Measurements from ENCODE around the gene KISS1R.

- TF ChIP-seq, protein P1, sequence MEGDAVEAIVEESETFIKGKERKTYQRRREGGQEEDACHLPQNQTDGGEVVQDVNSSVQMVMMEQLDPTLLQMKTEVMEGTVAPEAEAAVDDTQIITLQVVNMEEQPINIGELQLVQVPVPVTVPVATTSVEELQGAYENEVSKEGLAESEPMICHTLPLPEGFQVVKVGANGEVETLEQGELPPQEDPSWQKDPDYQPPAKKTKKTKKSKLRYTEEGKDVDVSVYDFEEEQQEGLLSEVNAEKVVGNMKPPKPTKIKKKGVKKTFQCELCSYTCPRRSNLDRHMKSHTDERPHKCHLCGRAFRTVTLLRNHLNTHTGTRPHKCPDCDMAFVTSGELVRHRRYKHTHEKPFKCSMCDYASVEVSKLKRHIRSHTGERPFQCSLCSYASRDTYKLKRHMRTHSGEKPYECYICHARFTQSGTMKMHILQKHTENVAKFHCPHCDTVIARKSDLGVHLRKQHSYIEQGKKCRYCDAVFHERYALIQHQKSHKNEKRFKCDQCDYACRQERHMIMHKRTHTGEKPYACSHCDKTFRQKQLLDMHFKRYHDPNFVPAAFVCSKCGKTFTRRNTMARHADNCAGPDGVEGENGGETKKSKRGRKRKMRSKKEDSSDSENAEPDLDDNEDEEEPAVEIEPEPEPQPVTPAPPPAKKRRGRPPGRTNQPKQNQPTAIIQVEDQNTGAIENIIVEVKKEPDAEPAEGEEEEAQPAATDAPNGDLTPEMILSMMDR (IDR thresholded peaks at IDR 0.05) = no peak
- no peak for TF ChIP-seq POLR2A (IDR thresholded peaks at IDR 0.05)
Observed at GRCh38 chr19:884420-885211, 32.5 kb upstream of the KISS1R start.
